HFFc6 (cell line): ENCODE data around the gene FAM174C. TPM values are rescaled to one million over a fixed set of nuclear protein-coding genes. Genes with fewer than 3 reads are reported as not detected.

Experiments
- DNase-seq: peaks from one replicate; pipeline ENCODE4 v3.0.0-alpha.2; 2018
- H3K27ac Mint-ChIP-seq: 2 replicates; pipeline ENCODE4 v1.8.0; 2020; ENCODE audit warnings: mild to moderate bottlenecking, mixed read lengths
- H3K27me3 Mint-ChIP-seq: 2 replicates; pipeline ENCODE4 v1.8.0; 2021; ENCODE audit warnings: mild to moderate bottlenecking, moderate library complexity, mixed read lengths; ENCODE audit not compliant: insufficient read depth
- H3K36me3 Mint-ChIP-seq: 2 replicates; pipeline ENCODE4 v1.8.0; 2021; ENCODE audit warnings: low read depth, mixed read lengths
- H3K4me1 Mint-ChIP-seq: 2 replicates; pipeline ENCODE4 v1.8.0; 2020; ENCODE audit warnings: low read depth, mixed read lengths
- H3K4me3 Mint-ChIP-seq: 2 replicates; pipeline ENCODE4 v1.8.0; 2020; ENCODE audit warnings: mild to moderate bottlenecking, moderate library complexity, mixed read lengths
- H3K9me3 Mint-ChIP-seq: 2 replicates; pipeline ENCODE4 v1.8.0; 2020; ENCODE audit warnings: mild to moderate bottlenecking, mixed read lengths
- total RNA-seq, 6 experiments: library from RNA; stranded (reverse); fragmentation: NEBNext Ultra II Directional; extraction: Animal tissue kit (Norgen Biotek cat#: 25700); gene quantifications; 2 replicates in 1 of 6; 3 replicates in 5 of 6; pipeline ENCODE4 v1.2.3, GENCODE V29; 2021
- TF ChIP-seq, protein P1 (sequence below): fragments of 200-600 bp; sonication (generic); IDR thresholded peaks from 2 replicates; pipeline ENCODE4 v1.5.0; 2021; ENCODE audit warnings: antibody characterized with exemption, mild to moderate bottlenecking

The FAM174C gene
- total RNA-seq, 6 experiments from 2014 or later = 54.2 to 77.6 (median 63.8) TPM

DNA sequence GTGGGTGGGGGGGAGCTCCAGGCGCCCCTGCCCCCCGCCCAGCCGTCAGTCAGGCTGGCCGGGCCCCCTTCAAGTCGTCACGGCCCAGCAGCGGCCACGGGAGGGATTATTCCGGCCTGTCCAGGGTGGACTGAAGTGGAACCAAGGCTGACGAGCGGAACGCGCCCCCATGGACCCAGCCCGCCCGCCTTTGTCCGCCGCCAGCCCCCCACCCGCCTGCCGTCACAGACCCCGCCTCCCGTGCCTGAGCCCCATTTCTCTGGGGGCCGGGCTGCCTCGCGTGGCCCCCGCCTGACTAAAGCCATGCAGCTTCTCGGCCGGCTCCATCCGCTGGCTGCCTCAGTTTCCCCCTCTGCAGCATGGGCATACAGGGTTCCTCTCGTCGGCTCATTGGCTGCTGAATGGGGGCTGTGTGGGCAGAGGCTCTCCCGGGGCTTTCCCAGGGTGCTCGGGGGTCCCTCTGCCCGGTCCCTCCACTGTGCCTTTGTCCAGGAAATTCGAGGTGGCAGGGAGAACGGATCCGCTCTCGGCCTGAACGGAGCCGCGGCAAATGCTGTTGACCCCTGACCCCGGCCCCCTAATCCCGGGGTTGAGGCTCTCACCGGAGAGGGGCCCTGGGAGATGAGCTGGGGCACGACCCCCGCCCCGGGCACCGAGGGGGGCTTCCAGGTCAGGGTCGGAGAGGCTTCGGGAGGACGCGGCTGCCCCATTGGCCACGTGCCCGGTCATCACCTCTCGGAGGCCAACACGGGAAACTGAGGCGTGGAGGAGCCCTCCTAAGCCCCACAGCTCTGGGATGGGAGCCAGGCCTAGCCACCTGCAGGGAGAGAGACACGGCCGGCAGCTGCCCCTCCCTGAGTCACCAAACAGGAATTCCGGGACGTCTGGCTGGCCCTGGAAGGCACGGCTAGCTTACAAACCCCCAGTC lies 37.7 kb downstream of the FAM174C start:
- DNase-seq = peak; percentile 30
- Mint-ChIP-seq H3K9me3 (no peaks in the 10 kb centered on the region), H3K4me1 (no peaks in the 10 kb centered on the region), H3K27ac (no peak overlapping the region), H3K4me3 (no peak overlapping the region), H3K27me3 (peaks cover 6% of the 10 kb centered on the region; the same call in 1 of the 2 replicates), H3K36me3 (no peaks in the 10 kb centered on the region)
- TF ChIP-seq, protein P1, sequence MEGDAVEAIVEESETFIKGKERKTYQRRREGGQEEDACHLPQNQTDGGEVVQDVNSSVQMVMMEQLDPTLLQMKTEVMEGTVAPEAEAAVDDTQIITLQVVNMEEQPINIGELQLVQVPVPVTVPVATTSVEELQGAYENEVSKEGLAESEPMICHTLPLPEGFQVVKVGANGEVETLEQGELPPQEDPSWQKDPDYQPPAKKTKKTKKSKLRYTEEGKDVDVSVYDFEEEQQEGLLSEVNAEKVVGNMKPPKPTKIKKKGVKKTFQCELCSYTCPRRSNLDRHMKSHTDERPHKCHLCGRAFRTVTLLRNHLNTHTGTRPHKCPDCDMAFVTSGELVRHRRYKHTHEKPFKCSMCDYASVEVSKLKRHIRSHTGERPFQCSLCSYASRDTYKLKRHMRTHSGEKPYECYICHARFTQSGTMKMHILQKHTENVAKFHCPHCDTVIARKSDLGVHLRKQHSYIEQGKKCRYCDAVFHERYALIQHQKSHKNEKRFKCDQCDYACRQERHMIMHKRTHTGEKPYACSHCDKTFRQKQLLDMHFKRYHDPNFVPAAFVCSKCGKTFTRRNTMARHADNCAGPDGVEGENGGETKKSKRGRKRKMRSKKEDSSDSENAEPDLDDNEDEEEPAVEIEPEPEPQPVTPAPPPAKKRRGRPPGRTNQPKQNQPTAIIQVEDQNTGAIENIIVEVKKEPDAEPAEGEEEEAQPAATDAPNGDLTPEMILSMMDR = no peak

DNA sequence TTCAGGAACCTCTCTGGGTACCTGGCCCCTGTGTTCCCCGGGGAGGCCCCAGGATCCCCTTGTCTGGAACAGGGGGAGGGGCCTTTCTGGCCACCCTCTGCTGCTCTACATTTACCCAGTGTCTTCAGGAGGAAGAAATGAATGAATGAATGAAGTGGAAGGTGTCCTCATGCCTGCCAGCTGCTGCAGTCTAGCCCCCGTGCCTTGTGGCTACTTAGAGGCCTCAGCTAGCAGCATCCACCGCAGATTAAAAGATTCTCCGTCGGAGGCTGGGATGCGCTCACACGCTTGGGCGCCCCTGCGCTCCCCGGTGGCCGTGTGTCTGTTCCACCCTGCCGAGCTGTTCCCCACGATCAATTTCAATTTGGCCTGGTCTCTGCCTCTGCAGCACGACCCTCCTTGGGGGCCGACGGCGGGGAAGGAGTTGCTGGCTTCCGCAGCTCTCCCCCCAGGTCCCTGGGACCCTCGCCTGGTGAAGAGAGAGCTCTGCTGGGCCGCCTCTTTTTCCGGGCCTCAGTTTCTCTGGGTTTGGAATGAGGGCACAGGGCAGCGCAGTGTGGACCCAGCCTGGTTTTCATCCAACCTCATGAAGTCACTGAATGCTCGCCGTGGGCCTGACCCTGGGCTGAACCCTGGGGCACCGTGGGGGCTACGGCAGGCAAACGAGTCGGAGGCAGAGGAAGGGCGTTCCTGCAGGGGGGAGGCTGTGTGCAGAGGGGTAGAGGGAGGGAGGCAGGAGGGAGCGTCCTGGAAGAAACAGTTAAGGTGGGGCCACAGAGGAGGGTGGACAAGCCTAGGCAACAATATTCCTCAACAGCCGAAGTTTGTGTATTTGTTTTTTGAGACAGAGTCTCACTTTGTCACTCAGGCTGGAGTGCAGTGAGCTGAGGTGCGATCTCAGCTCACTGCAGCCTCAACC lies 38.6 kb downstream of the FAM174C start:
- Mint-ChIP-seq H3K9me3 (no peaks in the 10 kb centered on the region), H3K4me3 (no peak overlapping the region), H3K36me3 (no peaks in the 10 kb centered on the region), H3K27me3 (peaks cover 9% of the 10 kb centered on the region; the same call in 1 of the 2 replicates), H3K4me1 (no peaks in the 10 kb centered on the region), H3K27ac (no peak overlapping the region)
- no peak for DNase-seq
- TF ChIP-seq, protein P1 = no peak

DNA sequence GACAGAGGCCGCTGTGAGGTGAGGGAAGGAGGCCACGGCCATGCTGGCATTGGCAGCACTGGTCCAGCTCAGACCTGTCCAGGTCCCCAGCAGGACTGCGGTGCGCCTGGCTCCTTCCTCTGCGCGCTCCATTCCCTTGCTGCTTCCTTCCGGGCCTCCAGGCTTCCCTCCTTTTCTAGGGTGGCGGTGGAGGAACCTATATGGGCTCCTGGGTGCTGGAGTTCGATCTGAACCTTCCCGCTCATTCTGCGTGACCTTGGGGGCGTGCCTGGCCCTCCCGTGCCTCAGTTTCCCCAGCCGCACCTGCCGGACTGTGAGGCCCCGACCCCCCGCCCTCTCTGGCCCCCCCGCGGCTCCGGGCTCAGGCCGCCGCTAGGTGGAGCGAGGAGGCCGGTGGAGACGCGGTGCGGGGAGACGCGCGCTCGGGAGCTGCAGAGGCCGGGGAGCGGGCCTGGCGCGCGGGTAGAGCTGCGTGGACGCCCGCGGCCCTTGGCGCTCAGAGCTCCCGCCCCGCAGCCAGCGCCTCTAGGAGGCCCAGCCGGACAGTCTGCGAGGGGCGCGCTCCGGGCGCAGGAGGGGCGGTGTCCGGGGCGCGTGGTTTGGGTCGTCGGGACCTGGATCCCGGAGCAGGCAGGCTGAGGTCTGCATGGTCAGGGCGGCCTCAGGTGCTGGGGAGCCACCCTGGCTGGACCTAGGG lies 40.3 kb downstream of the FAM174C start:
- TF ChIP-seq, protein P1 = peak; percentile 80
- Mint-ChIP-seq H3K4me1 (no peaks in the 10 kb centered on the region), H3K4me3 (no peak overlapping the region), H3K27ac (no peak overlapping the region), H3K27me3 (peaks cover 12% of the 10 kb centered on the region; the same call in 1 of the 2 replicates), H3K36me3 (no peaks in the 10 kb centered on the region), H3K9me3 (no peaks in the 10 kb centered on the region)
- no peak for DNase-seq

DNA sequence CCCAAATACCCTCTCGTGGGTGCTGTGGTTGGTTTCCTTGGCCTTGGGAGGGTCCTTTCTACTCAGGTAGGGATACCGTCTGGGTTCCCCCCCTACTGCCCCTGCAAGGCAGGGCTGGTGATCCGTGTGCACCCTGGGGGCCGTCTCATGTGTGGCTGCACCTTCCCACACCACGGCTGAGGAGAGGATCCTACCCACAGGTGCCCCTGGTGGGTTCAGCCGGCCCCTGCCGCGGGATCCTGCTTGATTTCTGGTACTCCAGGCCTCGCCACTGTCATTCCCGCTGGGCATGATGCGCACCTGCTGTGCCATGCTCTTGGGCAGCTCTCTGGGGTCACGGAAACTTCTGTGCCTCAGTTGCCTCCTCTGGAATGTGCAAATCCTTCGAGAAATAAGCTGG lies 41.1 kb downstream of the FAM174C start:
- no peak overlapping the region for H3K27ac Mint-ChIP-seq
- TF ChIP-seq, protein P1 = no peak
- H3K36me3 Mint-ChIP-seq = no peaks in the 10 kb centered on the region
- H3K4me1 Mint-ChIP-seq = no peaks in the 10 kb centered on the region
- DNase-seq = no peak
- H3K27me3 Mint-ChIP-seq = peaks cover 14% of the 10 kb centered on the region
- no peak overlapping the region for H3K4me3 Mint-ChIP-seq
- H3K9me3 Mint-ChIP-seq = no peaks in the 10 kb centered on the region
